T-helper 9 cell (primary cell): ENCODE measurements around the gene ACO2.
"Not testable (repeated sequence)": the region's sequence is repeated elsewhere in the genome, so short reads cannot be mapped to it uniquely, and the experiment has no call there.

Source experiments
- DNase-seq: peaks from one replicate; pipeline ENCODE4 v3.0.0-alpha.2; 2020

ACO2 gene

GRCh38 chr22:41543854-41544670 is 75.1 kb downstream of the ACO2 start, which contains the start of gene POLR3H:
Gene POLR3H, minus strand, starts transcription at chr22:41544470. Its CDS starts 369 bp downstream, at chr22:41544101.
- DNase-seq, result peak; percentile 93

DNA sequence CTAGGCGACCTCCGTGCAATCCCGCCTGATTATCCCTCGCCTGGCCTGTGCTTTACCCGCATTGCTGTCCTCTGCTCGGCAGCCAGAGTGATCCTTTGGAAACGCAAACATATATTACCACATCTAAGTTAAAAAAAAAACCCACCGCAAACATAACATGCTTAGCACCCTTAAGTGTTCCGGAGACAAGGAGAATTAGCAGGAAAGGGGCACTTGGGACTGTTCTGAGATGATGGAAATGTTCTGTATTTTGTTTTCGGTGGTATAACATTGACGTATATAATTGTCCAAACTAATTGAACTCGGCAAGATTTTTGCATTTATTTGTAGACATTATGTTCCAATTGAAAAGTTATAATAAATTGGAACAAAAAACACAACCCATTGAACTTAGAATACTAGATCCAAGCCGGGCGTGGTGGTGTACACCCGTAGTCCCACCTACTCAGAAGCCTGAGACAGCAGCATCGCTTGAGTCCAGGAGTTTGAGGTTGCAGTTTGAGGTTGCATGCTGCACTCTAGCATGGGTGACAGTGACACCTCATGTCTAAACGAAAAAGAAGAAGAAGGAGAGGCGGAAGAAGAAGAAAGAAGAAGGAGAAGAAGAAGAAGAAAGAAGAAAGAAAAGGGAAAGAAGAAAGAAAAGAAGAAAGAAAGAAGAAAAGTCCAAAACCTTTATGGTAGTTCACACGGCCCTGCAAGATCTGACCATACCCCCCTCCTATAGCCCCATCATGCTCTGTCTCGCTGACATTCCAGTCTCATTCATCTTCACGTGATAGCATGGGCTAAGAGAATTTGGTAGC is 76.0 kb downstream of the ACO2 start:
- no peak for DNase-seq

DNA sequence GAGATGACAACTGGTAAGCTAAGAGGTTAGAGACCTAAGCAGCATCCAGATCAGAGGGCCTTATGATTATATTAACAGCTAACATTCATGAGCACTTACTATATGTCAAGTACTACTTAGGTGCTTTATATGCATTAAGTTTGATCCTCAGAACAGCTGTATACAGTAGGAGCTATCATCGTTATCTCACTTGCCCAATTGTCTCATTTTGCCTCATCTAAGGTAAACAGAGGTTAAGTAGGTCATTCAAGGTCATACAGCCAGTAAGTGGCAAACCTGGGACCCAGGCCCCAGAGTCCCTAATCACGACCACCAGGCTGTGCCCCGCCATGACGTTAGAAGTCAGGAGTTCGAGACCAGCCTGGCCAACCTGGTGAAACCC is 79.9 kb downstream of the ACO2 start:
- DNase-seq, result no peak

- no peak for DNase-seq
Observed at GRCh38 chr22:41550952-41551491, 82.1 kb downstream of the ACO2 start.

GRCh38 chr22:41551877-41552582 is 83.1 kb downstream of the ACO2 start:
- DNase-seq, result no peak

- DNase-seq, result no peak
Observed at GRCh38 chr22:41555325-41555982, 86.5 kb downstream of the ACO2 start.

- DNase-seq, result no peak
Observed at GRCh38 chr22:41556561-41556960, 87.6 kb downstream of the ACO2 start.

GRCh38 chr22:41557401-41558240 is 88.7 kb downstream of the ACO2 start:
- no peak for DNase-seq

DNA sequence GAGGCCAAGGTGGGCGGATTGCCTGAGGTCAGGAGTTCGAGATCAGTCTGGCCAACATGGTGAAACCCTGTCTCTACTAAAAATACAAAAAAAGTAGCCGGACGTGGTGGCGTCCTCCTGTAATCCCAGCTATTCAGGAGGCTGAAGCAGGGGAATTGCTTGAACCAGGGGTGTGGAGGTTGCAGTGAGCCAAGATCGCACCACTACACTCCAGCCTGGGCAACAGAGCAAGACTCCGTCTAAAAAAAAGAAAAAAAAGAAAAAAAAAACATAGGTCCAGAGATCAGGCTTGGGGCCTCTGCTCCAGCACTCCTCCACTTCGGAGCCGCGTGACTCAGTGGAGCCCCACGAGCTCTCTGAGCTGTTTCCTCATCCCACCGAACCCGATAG is 89.3 kb downstream of the ACO2 start:
- DNase-seq, result not testable (repeated sequence)

GRCh38 chr22:41560095-41560471 is 91.2 kb downstream of the ACO2 start:
- DNase-seq, result no peak

DNA sequence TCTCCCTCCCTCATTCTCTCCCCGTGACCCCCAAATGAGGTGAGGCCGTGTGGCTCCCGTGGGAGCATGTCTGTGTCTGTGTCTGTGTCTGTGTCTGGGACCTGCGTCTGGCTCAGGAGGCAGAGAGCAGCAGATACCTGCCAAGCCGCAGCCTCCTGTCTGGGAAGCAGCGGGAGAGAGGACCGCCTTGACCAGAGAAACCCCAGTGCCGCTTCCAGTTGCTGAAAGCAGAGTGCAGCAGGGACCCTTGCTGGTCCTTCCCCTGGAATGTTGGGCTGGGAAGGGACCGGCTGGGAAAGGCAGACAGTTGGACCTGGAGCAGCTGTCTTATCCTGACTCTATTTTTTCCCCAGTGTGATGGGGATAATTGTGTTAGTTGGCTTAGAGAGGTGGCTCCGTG is 92.4 kb downstream of the ACO2 start:
- DNase-seq, result no peak

DNA sequence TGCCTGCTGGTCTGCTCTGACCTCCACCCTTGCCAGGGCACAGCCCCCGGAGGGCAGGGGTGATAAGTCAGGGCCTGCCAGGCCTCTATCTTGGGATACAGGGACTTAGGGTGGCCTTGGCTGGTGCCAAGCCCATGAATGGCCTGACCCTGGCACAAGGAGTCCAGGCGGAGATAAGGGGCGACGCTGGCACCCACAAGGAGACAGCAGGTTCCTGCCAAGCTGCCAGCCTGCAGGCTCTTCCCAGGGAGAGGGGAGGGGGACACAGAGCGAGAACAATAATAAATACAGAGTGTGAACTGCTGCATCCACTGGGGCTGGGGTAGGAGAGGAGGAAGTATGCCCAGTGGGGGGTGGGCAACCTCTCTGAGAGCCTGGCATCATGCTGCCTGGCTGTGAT is 92.9 kb downstream of the ACO2 start:
- DNase-seq, result no peak

DNA sequence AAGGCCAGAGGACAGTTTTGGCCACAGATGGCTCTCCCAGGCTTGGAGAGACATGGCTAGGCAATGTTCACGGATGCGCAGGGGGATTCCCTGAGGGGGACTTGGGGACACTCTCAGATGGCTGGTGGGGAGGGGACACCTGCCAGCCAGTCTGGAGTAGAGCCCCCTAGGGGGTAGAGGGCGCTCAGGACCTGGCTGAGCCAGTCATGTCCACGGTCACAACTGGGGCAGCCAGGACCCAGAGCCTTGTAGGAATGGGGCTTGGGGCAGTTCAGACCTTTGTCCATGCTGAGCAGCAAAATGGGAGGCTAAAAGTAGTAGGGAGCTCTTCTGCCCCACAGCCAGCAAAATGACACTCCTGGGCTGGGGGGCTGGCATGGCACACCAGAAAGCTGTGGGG is 93.5 kb downstream of the ACO2 start:
- no peak for DNase-seq

- DNase-seq, result no peak
Observed at GRCh38 chr22:41563051-41563711, 94.3 kb downstream of the ACO2 start.

DNA sequence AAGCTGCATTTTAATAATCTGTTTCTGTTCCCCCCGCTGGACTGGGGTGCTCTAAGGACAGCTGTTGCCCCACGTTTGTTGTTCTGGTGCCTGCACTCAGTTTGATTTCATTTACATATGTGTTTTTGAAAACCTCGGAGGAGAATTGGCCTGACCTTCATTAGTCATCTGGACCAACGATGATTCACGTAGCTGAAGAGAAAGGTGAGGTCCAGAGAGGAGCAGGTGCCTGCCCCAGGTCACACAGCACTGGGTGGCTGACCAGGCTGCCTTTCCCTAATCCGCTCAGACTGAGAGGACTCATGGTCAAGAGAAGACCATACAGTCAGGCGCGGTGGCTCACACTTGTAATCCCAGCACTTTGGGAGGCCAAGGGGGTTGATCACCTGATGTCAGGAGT is 95.6 kb downstream of the ACO2 start:
- DNase-seq, result no peak

- no peak for DNase-seq
Observed at GRCh38 chr22:41565403-41566054, 96.6 kb downstream of the ACO2 start.

DNA sequence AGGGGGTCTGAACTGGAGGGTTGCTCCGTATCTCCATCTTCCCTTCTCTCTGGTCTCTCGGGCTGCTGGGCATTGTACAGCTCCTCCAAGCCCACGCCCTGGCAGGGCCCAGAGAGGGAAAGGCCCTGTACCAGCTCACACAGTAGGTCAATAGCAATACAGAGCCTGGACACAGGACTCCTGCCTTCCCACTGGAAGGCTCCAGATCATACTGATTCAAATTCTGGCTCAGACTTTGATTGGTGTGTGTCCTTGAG is 98.5 kb downstream of the ACO2 start:
- no peak for DNase-seq

GRCh38 chr22:41568811-41569210 is 99.9 kb downstream of the ACO2 start:
- no peak for DNase-seq

- no peak for DNase-seq
Observed at GRCh38 chr22:41570221-41570620, 101.3 kb downstream of the ACO2 start.

- DNase-seq, result no peak
Observed at GRCh38 chr22:41571786-41572185, 102.9 kb downstream of the ACO2 start.

DNA sequence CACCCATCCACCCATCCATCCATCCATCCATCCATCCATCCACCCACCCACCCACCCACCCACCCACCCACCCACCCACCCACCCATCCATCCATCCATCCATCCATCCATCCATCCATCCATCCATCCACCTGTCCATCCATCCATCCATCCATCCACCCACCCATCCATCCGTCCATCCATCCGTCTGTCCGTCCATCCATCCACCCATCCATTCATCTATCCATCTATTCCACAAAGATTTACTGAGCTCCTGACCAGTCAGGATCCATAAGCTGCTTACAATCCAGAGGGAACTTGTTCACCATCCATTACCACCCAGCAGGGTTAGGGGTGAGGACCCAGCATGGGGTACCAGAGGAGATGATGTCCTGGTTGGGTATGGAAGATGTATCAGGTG is 103.4 kb downstream of the ACO2 start:
- not testable (repeated sequence) for DNase-seq
